Kidney (tissue), 14 donors: Measurements from ENCODE around the gene PRXL2A. TPM values are rescaled to one million over a fixed set of nuclear protein-coding genes. Genes with fewer than 3 reads are reported as not detected.

Experiments used
- DNase-seq, 5 donors: peaks; one replicate each; pipeline ENCODE4 v3.0.0-alpha.2; 2013 to 2020
- FAIRE-seq: peaks from 2 replicates; lab custom pipeline; 2012; peaks lifted over from hg19 to GRCh38; lab: Jason Lieb, UNC
- H3K27ac ChIP-seq, 2 donors: one replicate each; pipeline ENCODE4 v1.7.0; 2013; ENCODE audit warnings: low read depth in 2 of 2, low read length in 2 of 2, inconsistent platforms in 1 of 2
- H3K27me3 ChIP-seq: one replicate; pipeline ENCODE4 v1.7.1; 2013; ENCODE audit warnings: low read length, inconsistent platforms; ENCODE audit not compliant: control insufficient read depth, insufficient read depth
- H3K36me3 ChIP-seq, 3 donors: one replicate each; pipeline versions ENCODE4 v1.7.0 to v1.7.1; 2013; ENCODE audit warnings: low read length in 3 of 3, control low read depth in 1 of 3, inconsistent platforms in 1 of 3; ENCODE audit not compliant: insufficient read depth in 3 of 3, control insufficient read depth in 2 of 3
- H3K4me1 ChIP-seq, 3 donors: one replicate each; pipeline versions ENCODE4 v1.7.0 to v1.7.1; 2013; ENCODE audit warnings: low read length in 3 of 3, inconsistent platforms in 1 of 3, low read depth in 1 of 3; ENCODE audit not compliant: control insufficient read depth in 2 of 3, insufficient read depth in 2 of 3
- H3K4me3 ChIP-seq, 3 donors: one replicate each; pipeline versions ENCODE4 v1.7.0 to v1.8.1; 2013; ENCODE audit warnings: low read length in 3 of 3, control low read depth in 1 of 3, inconsistent platforms in 1 of 3
- H3K9ac ChIP-seq, 3 donors: one replicate each; pipeline versions ENCODE4 v1.7.0 to v1.7.1; 2013; ENCODE audit warnings: low read length in 3 of 3, control low read depth in 1 of 3, inconsistent platforms in 1 of 3
- H3K9me3 ChIP-seq, 3 donors: one replicate each; pipeline versions ENCODE4 v1.7.0 to v1.7.1; 2013; ENCODE audit warnings: low read length in 3 of 3, control low read depth in 1 of 3, inconsistent platforms in 1 of 3; ENCODE audit not compliant: control insufficient read depth in 2 of 3, insufficient read depth in 1 of 3
- intact Hi-C: fragments of 100-400 bp; cut with DNase I; formaldehyde crosslinking; loops from one replicate; pipeline ENCODE4 v1.11.1; 2022
- polyA plus RNA-seq: library from polyadenylated mRNA; stranded (reverse); fragments of 350-450 nt; fragmentation: Illumina TruSeq; extraction: RNeasy Lipid Tissue Mini Kit (QIAGEN cat#74804); gene quantifications from one replicate; pipeline ENCODE4 v1.2.3, GENCODE V29; 2014; ENCODE audit warnings: low read depth, low replicate concordance; ENCODE audit not compliant: insufficient read depth
- total RNA-seq: library from RNA; stranded (reverse); fragmentation: NEBNext Ultra II Directional; extraction: Animal tissue kit (Norgen Biotek cat#: 25700); gene quantifications from one replicate; pipeline ENCODE4 v1.2.1, GENCODE V29; 2021
- TF ChIP-seq, protein P1 (sequence below): IDR thresholded peaks from 3 replicates; pipeline ENCODE4 v1.5.1; 2012; ENCODE audit warnings: mild to moderate bottlenecking, moderate library complexity, borderline replicate concordance; ENCODE audit not compliant: insufficient read depth; ENCODE audit errors: extremely low read depth
- donor health status: control.
- donor health status: control.
- donor health status: control.
- donor health status: control.
- donor health status: control.
- donor health status: DM: yes; HTN: yes; CAD: no.
- donor health status: Normal renal cell carcinoma (clear cell type).

PRXL2A gene
- total and polyA plus RNA-seq, 2 donors from 2014 or later: 69.4 to 101 TPM

DNA sequence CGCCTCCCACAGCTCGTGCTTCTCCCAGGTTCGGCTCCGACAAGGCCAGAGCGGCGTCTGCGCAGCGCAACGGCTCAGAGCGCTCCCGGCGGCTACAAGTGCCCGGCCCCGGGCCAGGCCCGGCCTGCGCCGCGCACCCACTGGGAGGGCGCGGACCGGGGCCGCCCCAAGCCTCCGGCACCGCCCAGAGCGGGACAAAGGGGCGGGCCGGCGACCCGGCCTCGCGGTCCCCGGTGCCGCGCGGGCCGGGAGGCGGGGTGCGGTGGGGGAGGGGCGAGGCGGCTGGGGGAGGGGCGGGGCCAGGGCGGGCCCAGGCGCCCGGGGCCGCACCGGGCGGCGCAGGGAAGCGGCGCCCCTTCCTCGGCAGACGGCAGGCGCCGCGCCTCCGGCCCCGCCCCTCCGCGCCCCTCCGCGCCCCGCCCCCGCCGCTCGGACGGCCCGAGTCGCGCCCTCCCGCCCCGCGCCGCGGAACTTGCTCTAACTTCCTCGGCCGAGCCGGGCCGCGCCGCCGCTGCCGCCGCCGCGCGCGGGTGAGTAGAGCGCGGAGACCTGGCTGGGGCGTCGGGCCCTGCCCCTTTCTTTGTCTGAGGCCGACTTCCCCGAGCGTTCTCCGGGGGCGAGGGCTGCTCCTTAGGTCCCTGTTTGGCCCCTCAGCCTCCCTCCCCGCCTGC lies 45.6 kb downstream of the PRXL2A start, which contains the start of gene TSPAN14:
TSS of gene TSPAN14 (plus strand) at position 469 of the 671 bp plus-strand sequence. CDS start 34,924 bp downstream, outside the sequence.
- no peak for FAIRE-seq

DNA sequence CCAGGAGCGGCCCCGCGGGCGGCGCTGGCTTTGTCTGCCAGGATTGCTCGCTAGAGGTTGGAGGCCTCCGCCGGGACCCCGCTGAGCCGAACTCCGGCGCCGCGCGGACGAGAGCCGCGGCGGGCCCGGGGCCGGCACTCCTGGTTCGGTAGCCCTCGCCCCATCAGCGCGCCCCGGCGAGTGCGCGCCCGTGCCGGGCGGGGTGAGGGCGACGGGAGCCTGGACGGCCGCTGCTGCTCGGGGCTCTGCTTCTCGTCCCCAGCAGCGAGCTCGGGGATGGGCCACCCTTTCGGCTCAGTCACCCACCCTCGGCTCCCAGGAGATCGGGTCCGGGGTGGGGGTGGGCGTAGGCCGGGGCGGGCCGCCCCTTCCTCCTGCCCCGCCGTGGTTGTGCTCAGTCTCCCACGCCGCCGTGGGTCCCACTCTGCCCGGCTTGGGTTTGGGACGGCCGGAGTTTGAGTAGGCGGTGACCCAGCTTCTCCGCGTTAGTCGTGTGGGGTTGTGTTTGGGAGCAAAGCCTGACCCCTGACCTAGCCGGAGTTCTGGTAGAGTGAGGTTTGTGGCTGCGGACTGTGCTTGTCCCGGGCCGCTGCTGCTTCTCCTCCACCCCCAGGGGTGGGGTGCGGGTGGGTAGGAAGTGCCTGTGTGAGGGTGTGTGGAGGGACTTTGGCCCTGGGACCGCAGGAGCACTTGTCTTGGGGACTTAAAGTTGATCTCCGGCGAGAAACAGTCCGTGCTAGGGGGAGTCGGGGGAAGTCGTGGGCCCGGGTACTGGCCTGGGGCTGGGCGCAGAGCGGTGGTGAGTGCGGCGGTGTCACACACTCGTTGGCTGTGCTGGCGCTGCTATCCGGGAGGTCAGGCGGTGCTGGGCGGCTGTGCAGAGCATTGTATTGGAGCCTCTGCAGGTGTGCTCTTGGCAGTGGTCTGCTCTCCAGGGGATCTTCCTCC lies 46.4 kb downstream of the PRXL2A start:
- DNase-seq (peak; percentile 62 to 86 (median 71)), FAIRE-seq (no peak)
- TF ChIP-seq, protein P1, sequence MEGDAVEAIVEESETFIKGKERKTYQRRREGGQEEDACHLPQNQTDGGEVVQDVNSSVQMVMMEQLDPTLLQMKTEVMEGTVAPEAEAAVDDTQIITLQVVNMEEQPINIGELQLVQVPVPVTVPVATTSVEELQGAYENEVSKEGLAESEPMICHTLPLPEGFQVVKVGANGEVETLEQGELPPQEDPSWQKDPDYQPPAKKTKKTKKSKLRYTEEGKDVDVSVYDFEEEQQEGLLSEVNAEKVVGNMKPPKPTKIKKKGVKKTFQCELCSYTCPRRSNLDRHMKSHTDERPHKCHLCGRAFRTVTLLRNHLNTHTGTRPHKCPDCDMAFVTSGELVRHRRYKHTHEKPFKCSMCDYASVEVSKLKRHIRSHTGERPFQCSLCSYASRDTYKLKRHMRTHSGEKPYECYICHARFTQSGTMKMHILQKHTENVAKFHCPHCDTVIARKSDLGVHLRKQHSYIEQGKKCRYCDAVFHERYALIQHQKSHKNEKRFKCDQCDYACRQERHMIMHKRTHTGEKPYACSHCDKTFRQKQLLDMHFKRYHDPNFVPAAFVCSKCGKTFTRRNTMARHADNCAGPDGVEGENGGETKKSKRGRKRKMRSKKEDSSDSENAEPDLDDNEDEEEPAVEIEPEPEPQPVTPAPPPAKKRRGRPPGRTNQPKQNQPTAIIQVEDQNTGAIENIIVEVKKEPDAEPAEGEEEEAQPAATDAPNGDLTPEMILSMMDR: no peak
- H3K4me3 ChIP-seq: peak overlapping the region; percentile 72 to 81 (median 80)
- H3K27me3 ChIP-seq: no peaks in the 10 kb centered on the region
- H3K9ac ChIP-seq: peak overlapping the region; percentile 67 to 86 (median 71)
- H3K9me3 ChIP-seq: no peaks in the 10 kb centered on the region
- peaks cover 0 to 45% (median 38%) of the 10 kb centered on the region in 3 donors for H3K4me1 ChIP-seq
- H3K36me3 ChIP-seq: no peaks in the 10 kb centered on the region
- peak overlapping the region; percentile 86 to 89 for H3K27ac ChIP-seq
- intact Hi-C loops: loop anchor here (5.0 kb wide), 1 partner anchor 48 kb away; no protein-coding TSS in a partner anchor

More for the DNA sequence above, 45.6 kb downstream of the PRXL2A start, which contains the start of gene TSPAN14:
- Histone ChIP-seq H3K4me1 (peaks cover 0 to 39% (median 30%) of the 10 kb centered on the region in 3 donors), H3K9ac (peak within 1 kb of the TSS; percentile 67 to 86 (median 71)), H3K36me3 (no peaks in the 10 kb centered on the region), H3K9me3 (no peaks in the 10 kb centered on the region), H3K4me3 (peak within 1 kb of the TSS; percentile 72 to 81 (median 80)), H3K27me3 (no peaks in the 10 kb centered on the region), H3K27ac (peak within 1 kb of the TSS; percentile 86 to 89)
- TF ChIP-seq, protein P1: no peak
- peak; percentile 81 to 96 (median 90) for DNase-seq
- intact Hi-C loops: no loop called here

DNA sequence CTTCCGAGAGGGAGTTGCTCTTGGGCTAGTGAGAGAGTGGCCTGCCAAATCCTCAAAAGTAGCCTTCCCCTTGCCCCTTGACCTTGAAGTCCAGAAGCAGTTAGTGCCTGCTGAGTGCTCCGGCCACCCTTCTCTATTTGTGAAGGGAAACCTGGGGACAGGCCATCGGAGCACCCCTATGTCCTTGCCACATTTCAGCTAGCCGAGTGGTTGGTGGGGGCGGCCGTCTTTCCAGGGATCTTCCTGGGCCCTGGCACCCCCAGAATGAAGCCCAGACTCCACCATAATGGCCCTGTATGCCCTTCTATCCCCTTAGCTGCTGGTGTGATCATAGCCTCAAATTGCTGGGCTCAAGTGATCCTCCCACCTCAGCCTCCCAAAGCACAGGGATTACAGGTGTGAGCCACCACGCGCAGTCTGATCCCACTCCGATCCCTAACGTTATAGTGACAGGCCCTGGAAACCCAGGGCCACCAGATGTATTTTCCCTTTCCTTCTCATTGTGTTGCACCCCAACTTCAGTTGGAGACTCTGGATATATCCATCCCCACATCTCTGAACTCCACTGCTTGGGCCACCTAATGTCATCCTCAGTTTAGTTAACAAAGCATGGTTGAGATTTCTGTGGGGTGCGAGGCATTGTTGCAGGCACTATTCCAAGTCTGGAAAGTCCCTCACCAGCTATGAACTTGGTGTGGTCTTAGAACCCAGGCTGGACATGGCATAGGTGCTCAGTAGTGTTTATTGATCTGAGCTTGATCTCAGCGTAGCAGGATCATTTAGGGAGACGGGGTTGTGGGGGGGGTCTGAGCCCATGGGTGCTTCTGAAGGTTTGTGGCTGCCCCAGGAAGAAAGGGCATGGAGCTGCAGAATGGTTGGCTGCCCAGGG lies 47.4 kb downstream of the PRXL2A start:
- Histone ChIP-seq H3K36me3 (no peaks in the 10 kb centered on the region), H3K4me1 (peaks cover 0 to 49% (median 46%) of the 10 kb centered on the region in 3 donors), H3K4me3 (peak overlapping the region; percentile 72 to 81 (median 80)), H3K27ac (peak overlapping the region; percentile 86 to 89), H3K27me3 (no peaks in the 10 kb centered on the region), H3K9me3 (no peaks in the 10 kb centered on the region), H3K9ac (peak overlapping the region; percentile 65 to 86 (median 71))
- intact Hi-C loops: loop anchor here (5.0 kb wide), 1 partner anchor 47 kb away; no protein-coding TSS in a partner anchor
- DNase-seq (no peak), FAIRE-seq (no peak)
- TF ChIP-seq, protein P1: no peak
